HuH-7.5 (cell line): ENCODE data around the gene SYK.

Experiments
- DNase-seq: peaks from one replicate; pipeline ENCODE4 v3.0.0; 2011; ENCODE audit warnings: low spot score

SYK gene

GRCh38 chr9:90825586-90825985, 24.0 kb downstream of the SYK start:
- no peak for DNase-seq

GRCh38 chr9:90826326-90827020, 24.9 kb downstream of the SYK start:
- no peak for DNase-seq

- DNase-seq = no peak
These were observed 25.7 kb downstream of the SYK start for GRCh38 chr9:90827181-90827871.

- no peak for DNase-seq
These were observed 28.4 kb downstream of the SYK start for GRCh38 chr9:90830051-90830450.

- no peak for DNase-seq
These were observed 29.4 kb downstream of the SYK start for GRCh38 chr9:90830977-90831376.

GRCh38 chr9:90832261-90832660, 30.6 kb downstream of the SYK start:
- no peak for DNase-seq

GRCh38 chr9:90834828-90835595, 33.4 kb downstream of the SYK start:
- no peak for DNase-seq

- no peak for DNase-seq
These were observed 34.9 kb downstream of the SYK start for GRCh38 chr9:90836411-90837080.

GRCh38 chr9:90838098-90838497, 36.5 kb downstream of the SYK start:
- DNase-seq = no peak

GRCh38 chr9:90838581-90839154, 37.0 kb downstream of the SYK start:
- DNase-seq = no peak

GRCh38 chr9:90839183-90839728, 37.6 kb downstream of the SYK start:
- DNase-seq = no peak

- DNase-seq = no peak
These were observed 39.1 kb downstream of the SYK start for GRCh38 chr9:90840696-90841095.

GRCh38 chr9:90841213-90841612, 39.6 kb downstream of the SYK start:
- DNase-seq = no peak

- no peak for DNase-seq
These were observed 40.0 kb downstream of the SYK start for GRCh38 chr9:90841615-90842014.

GRCh38 chr9:90842176-90842777, 40.7 kb downstream of the SYK start:
- DNase-seq = no peak

GRCh38 chr9:90842996-90843395, 41.4 kb downstream of the SYK start:
- no peak for DNase-seq

- no peak for DNase-seq
These were observed 41.9 kb downstream of the SYK start for GRCh38 chr9:90843525-90843924.

GRCh38 chr9:90844326-90844725, 42.7 kb downstream of the SYK start:
- DNase-seq = no peak

- DNase-seq = no peak
These were observed 45.3 kb downstream of the SYK start for GRCh38 chr9:90846770-90847419.

- no peak for DNase-seq
These were observed 46.4 kb downstream of the SYK start for GRCh38 chr9:90847971-90848370.

GRCh38 chr9:90848866-90849265, 47.2 kb downstream of the SYK start:
- no peak for DNase-seq
